ENCODE measurements around the gene USP20.

DNA sequence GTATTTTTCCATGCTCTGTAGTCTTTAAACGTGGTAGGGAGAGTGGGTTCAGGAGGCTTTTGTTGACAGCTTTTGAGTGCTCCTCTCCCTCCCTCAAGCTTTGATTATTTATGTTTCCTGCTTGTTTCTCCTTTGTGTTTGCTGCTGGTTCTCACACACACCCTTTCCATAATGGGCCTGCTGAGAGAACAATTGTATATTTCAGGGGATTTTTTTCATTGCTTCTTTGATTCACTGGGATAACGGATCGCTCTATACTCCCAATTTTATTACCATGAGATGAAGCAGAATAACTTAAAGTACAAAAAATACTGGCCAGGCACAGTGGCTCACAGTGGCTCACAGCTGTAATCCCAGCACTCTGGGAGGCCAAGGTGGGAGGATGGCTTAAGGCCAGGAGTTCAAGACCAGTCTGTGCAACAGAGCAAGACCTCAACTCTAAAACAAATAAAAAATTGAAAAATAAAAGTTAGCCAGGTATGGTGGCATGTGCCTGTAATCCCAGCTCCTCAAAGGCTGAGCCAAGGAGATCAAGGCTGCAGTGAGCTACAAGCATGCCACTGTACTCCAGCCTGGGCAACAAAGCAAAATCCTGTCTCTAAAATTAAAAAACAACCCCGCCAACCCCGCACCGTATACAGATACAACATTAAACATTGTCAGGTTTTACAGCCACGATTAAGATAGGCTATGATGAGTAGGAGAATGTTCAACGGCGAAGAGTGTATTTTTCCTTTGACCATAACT, 66.9 kb downstream of the USP20 start:
- no peak for TF ChIP-seq POLR2A (IDR thresholded peaks at IDR 0.05)
- TF ChIP-seq CTCF (IDR thresholded peaks at IDR 0.05): no peak
